ENCODE data around the gene SRPK1.

DNA sequence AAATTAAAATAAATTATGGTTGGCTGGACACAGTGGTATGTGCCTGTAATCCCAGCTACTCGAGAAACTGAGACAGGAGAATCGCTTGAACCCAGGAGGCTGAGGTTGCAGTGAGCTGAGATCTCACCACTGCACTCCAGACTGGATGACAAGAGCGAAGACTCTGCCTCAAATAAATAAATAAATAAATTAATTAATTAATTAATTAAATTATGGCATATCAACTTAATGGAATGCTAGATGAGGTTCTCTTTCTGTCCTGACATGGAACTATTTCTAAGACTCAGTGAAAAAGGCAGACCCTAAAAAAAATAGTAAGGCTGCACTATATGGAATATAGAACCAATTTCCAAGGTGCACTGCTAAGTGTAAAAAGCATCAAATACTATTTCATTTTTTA is 4.8 kb downstream of the SRPK1 start:
- TF ChIP-seq, protein P1, sequence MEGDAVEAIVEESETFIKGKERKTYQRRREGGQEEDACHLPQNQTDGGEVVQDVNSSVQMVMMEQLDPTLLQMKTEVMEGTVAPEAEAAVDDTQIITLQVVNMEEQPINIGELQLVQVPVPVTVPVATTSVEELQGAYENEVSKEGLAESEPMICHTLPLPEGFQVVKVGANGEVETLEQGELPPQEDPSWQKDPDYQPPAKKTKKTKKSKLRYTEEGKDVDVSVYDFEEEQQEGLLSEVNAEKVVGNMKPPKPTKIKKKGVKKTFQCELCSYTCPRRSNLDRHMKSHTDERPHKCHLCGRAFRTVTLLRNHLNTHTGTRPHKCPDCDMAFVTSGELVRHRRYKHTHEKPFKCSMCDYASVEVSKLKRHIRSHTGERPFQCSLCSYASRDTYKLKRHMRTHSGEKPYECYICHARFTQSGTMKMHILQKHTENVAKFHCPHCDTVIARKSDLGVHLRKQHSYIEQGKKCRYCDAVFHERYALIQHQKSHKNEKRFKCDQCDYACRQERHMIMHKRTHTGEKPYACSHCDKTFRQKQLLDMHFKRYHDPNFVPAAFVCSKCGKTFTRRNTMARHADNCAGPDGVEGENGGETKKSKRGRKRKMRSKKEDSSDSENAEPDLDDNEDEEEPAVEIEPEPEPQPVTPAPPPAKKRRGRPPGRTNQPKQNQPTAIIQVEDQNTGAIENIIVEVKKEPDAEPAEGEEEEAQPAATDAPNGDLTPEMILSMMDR (IDR thresholded peaks at IDR 0.05): no peak
- no peak for TF ChIP-seq POLR2AphosphoS5 (IDR thresholded peaks at IDR 0.05)

Measured in stomach (tissue), 4 donors.